ENCODE measurements around the gene RBM24.
"Not testable (repeated sequence)": the region's sequence is repeated elsewhere in the genome, so short reads cannot be mapped to it uniquely, and the experiment has no call there.

RBM24 gene

DNA sequence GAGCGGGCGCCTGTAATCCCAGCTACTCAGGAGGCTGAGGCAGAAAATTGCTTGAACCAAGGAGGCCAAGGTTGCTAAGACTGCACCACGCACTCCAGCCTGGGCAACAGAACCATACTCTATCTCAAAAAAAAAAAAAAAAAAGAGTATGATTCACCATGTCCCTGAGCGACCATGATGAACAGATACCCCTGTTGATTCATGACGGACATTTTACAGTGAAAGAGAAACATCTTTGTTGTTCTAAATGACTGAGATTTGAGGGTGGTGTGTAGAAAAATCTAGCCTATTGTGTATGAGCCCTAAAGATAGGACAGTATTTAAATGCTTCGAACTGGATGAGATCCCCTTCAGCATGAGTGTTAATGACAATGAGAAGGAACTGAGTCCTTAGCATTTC lies 32.8 kb downstream of the RBM24 start:
- H3K27ac ChIP-seq = no peak overlapping the region
- TF ChIP-seq, protein P1, sequence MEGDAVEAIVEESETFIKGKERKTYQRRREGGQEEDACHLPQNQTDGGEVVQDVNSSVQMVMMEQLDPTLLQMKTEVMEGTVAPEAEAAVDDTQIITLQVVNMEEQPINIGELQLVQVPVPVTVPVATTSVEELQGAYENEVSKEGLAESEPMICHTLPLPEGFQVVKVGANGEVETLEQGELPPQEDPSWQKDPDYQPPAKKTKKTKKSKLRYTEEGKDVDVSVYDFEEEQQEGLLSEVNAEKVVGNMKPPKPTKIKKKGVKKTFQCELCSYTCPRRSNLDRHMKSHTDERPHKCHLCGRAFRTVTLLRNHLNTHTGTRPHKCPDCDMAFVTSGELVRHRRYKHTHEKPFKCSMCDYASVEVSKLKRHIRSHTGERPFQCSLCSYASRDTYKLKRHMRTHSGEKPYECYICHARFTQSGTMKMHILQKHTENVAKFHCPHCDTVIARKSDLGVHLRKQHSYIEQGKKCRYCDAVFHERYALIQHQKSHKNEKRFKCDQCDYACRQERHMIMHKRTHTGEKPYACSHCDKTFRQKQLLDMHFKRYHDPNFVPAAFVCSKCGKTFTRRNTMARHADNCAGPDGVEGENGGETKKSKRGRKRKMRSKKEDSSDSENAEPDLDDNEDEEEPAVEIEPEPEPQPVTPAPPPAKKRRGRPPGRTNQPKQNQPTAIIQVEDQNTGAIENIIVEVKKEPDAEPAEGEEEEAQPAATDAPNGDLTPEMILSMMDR (conservative IDR thresholded peaks at IDR 0.05) = no peak
- no peak for TF ChIP-seq ZFX (IDR thresholded peaks at IDR 0.05)

DNA sequence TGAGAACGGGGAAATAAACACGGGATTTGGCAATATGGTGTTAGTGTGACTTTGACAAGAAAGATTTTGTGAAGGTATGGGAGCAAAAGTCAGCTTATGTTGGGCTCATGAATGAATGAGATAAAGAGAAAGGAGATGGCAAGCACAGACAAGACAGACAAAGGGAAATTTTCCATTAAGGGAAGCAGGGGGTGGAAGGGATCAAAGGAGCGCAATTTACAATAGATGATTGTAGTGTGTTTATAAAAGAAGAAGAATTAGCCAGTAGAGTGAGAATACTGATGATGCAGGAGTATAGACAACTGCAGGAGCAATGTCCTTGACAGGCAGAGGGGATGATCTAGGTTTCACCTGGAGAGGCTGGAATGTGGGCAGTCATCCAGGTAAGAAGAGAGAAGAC lies 34.1 kb downstream of the RBM24 start:
- H3K27ac ChIP-seq = no peak overlapping the region
- TF ChIP-seq, protein P1 (conservative IDR thresholded peaks at IDR 0.05) = no peak
- TF ChIP-seq ZFX (IDR thresholded peaks at IDR 0.05) = no peak

- no peak for TF ChIP-seq ZFX (IDR thresholded peaks at IDR 0.05)
- TF ChIP-seq, protein P1 (conservative IDR thresholded peaks at IDR 0.05) = no peak
Observed at GRCh38 chr6:17318435-17319165, 37.4 kb downstream of the RBM24 start.

GRCh38 chr6:17320266-17320665 lies 39.1 kb downstream of the RBM24 start:
- not testable (repeated sequence) for H3K27ac ChIP-seq

More at GRCh38 chr6:17318435-17319165, 37.4 kb downstream of the RBM24 start:
- no peak overlapping the region for H3K27ac ChIP-seq

DNA sequence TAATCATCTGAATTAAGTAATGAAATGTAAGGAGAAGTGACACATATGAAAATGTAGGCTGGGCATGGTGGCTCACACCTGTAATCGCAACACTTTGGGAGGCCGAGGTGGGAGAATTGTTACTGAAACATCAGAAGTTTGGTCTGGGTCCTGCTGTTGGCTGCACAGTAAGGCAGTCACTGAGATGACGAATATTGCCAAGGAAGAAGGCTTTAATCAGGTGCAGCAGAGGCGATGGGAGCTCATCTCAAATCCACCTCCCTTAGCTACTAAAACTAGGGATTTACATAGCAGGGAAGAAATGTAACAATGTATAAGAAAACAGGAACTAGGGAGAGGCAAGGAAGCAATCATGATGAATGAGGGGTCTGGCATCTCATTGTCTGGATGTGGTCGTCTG lies 50.1 kb downstream of the RBM24 start:
- no peak for TF ChIP-seq ZFX (IDR thresholded peaks at IDR 0.05)
- TF ChIP-seq, protein P1 (conservative IDR thresholded peaks at IDR 0.05) = no peak
- no peak overlapping the region for H3K27ac ChIP-seq

GRCh38 chr6:17334265-17334664 lies 53.1 kb downstream of the RBM24 start:
- H3K27ac ChIP-seq = no peak overlapping the region
- TF ChIP-seq, protein P1 (conservative IDR thresholded peaks at IDR 0.05) = no peak
- TF ChIP-seq ZFX (IDR thresholded peaks at IDR 0.05) = no peak

DNA sequence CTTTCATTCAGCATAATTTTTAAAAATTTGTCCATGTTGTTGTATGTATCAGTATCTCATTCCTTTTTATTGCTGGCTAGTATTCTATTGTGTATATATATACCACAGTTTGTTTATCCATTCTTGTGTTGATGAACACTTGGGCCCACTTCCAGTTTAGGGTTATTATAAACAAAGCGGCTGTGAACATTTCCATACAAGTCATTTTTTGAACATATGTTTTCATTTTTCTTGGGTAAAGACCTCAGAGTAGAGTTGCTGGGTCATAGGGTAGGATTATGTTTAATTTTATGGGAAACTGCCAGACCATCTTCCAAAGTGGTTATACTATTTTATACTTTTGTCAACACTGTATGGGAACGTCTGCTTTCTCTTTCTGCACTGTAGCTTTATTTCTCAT lies 55.3 kb downstream of the RBM24 start:
- TF ChIP-seq, protein P1 (conservative IDR thresholded peaks at IDR 0.05) = no peak
- no peak for TF ChIP-seq ZFX (IDR thresholded peaks at IDR 0.05)
- H3K27ac ChIP-seq = no peak overlapping the region

DNA sequence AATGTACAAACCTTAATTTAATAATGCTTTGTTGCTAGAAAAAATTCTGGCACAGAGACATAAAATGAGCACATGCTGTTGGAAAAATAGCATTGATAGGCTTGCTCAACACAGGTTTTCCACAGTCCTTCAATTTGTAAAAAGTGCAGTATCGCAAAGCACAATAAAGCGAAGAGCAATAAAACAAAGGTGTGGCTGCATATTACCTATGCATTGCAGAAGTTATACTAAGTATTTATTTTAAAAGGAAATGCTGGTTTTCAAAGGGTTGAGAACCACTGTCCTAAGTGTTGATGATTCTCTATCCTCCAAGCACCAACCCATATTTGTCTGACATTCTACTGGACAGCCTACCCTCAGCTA lies 58.1 kb downstream of the RBM24 start:
- no peak for TF ChIP-seq ZFX (IDR thresholded peaks at IDR 0.05)
- TF ChIP-seq, protein P1 (conservative IDR thresholded peaks at IDR 0.05) = no peak

More for the DNA sequence above, 58.1 kb downstream of the RBM24 start:
- no peak overlapping the region for H3K27ac ChIP-seq
